Measurements from ENCODE around the gene JMJD1C. TPM values are rescaled to one million over a fixed set of nuclear protein-coding genes. Genes with fewer than 3 reads are reported as not detected.

The JMJD1C gene
- total RNA-seq, 6 experiments from 2014 or later, result 29.6 to 53.3 (median 38.2) TPM

DNA sequence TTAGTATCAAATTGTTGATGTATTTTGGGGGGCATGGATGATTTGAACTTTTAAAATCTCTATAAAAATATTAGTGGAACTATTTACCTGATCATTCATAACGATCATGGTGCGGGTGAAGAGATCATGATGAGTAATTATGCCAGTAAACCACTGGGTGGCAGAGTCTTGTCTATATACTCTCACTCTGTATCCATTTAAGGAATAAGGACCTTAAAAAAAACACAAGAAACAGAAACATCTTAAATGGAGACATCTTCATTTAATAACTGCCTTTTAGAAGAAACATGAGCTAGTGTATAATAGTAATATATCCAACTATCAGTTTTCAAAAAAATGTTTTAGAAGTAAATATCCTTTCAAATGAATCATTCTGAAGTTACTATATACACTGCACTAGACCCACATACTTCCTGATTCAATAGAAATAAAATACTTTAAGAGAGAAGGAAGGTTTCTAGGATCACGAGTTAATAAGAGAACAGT, 248.6 kb downstream of the JMJD1C start:
- H3K36me3 ChIP-seq, result peaks cover 0 to 27% (median 7%) of the 10 kb centered on the region in 4 donors
- H3K4me3 ChIP-seq, result no peak overlapping the region
- intact Hi-C loops (cut with DNase I), result no loop called here
- H3K9me3 ChIP-seq, result no peaks in the 10 kb centered on the region
- DNase-seq (no peak), ATAC-seq (peak; percentile 85 to 93 (median 90))
- no peaks in the 10 kb centered on the region for H3K27me3 ChIP-seq
- H3K4me1 ChIP-seq, result peaks cover 0 to 13% (median 3%) of the 10 kb centered on the region in 4 donors
- H3K27ac ChIP-seq, result no peak overlapping the region
- 0% methylated on average over 3 of the region's 3 CpGs for WGBS (ENCODE audit: insufficient coverage, low coverage, low lambda C conversion rate, missing lambda C conversion rate)
- no peak for TF ChIP-seq POLR2A (IDR thresholded peaks at IDR 0.05)
- TF ChIP-seq, protein P1, sequence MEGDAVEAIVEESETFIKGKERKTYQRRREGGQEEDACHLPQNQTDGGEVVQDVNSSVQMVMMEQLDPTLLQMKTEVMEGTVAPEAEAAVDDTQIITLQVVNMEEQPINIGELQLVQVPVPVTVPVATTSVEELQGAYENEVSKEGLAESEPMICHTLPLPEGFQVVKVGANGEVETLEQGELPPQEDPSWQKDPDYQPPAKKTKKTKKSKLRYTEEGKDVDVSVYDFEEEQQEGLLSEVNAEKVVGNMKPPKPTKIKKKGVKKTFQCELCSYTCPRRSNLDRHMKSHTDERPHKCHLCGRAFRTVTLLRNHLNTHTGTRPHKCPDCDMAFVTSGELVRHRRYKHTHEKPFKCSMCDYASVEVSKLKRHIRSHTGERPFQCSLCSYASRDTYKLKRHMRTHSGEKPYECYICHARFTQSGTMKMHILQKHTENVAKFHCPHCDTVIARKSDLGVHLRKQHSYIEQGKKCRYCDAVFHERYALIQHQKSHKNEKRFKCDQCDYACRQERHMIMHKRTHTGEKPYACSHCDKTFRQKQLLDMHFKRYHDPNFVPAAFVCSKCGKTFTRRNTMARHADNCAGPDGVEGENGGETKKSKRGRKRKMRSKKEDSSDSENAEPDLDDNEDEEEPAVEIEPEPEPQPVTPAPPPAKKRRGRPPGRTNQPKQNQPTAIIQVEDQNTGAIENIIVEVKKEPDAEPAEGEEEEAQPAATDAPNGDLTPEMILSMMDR (IDR thresholded peaks at IDR 0.05), result peak; percentile 63 to 75 (median 70)

DNA sequence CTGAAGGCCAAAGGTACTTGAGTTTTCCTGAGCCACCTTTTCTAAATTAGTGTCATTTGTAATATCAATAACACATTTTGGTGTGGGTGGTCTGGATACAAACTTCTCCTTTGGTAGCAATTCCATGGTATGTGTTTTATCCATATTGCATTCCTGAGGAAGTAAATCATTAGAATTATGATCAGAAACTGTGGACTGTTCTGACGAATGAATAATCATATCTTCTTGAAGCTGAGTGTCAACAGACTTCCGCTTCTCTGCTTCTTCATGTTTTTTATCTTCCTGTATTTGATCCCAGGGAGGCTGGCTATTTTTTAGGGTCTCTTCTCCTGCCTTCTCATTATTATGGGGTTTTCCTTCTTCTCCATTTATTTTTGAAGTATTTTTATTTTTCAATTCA, 251.2 kb downstream of the JMJD1C start:
- peaks cover 0 to 12% (median 4%) of the 10 kb centered on the region in 4 donors for H3K4me1 ChIP-seq
- H3K27ac ChIP-seq, result no peak overlapping the region
- no peak for TF ChIP-seq POLR2A (IDR thresholded peaks at IDR 0.05)
- TF ChIP-seq, protein P1 (IDR thresholded peaks at IDR 0.05), result no peak
- no peaks in the 10 kb centered on the region for H3K27me3 ChIP-seq
- intact Hi-C loops (cut with DNase I), result no loop called here
- WGBS (ENCODE audit: insufficient coverage, low coverage, low lambda C conversion rate, missing lambda C conversion rate), result 50% methylated on average over 2 of the region's 2 CpGs
- DNase-seq (no peak), ATAC-seq (peak in 3 of 4 donors; percentile 10 to 42 (median 31))
- peaks cover 0 to 27% (median 7%) of the 10 kb centered on the region in 4 donors for H3K36me3 ChIP-seq
- no peaks in the 10 kb centered on the region for H3K9me3 ChIP-seq
- H3K4me3 ChIP-seq, result no peak overlapping the region

DNA sequence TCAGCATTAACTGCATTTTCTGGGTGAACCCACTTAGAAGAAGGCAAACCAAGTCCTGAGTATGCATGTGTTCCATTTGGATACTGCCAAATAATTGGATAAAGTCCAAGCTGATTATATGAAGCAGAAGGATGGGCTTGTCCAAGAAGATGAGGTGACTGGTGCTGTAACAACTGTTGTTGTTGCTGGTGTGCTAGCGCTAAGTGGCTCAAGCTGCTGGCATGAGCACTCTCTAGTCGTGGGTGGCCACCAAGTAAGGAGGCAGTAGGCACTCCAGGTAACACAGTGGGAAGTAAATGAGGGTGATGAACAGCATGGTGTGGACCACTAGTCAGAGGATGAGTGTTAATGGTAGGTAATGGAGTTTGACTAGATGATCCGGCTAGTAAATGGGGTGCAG, 252.3 kb downstream of the JMJD1C start:
- H3K4me1 ChIP-seq, result peaks cover 0 to 12% (median 4%) of the 10 kb centered on the region in 4 donors
- peaks cover 0 to 29% (median 9%) of the 10 kb centered on the region in 4 donors for H3K36me3 ChIP-seq
- DNase-seq (no peak), ATAC-seq (peak in 3 of 4 donors; percentile 11 to 37 (median 18))
- H3K9me3 ChIP-seq, result no peaks in the 10 kb centered on the region
- TF ChIP-seq, protein P1 (IDR thresholded peaks at IDR 0.05), result no peak
- TF ChIP-seq POLR2A (IDR thresholded peaks at IDR 0.05), result no peak
- WGBS (ENCODE audit: insufficient coverage, low coverage, low lambda C conversion rate, missing lambda C conversion rate), result 96% methylated on average over 2 of the region's 3 CpGs
- no peak overlapping the region for H3K27ac ChIP-seq
- H3K4me3 ChIP-seq, result no peak overlapping the region
- no peaks in the 10 kb centered on the region for H3K27me3 ChIP-seq
- intact Hi-C loops (cut with DNase I), result no loop called here

DNA sequence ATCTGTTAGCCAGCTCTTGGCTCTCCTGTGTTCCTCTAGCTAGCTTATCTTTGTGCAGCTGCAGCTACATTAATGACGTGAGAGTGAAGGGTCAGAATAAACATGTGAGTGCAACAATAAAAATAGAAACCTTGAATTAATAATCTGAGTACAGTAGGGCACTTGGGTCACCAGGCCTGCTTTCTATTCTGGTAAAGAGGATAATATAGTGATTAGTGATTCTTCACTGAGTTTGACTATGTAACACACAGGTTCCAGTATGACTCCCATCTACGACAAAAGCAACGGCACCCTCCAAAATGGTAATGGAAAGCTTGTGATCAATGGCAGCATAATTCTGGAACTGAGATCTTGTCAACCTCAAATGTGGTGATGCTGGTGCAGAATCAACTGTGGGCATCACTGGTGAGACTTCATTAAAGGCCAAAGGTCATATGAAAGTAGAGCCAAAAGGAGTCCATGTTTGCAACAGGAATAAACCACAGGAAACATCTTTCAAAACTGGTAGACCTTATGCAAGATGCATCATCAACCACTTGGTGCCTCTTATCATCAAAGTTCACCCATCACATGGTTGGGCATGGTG, 255.1 kb downstream of the JMJD1C start:
- intact Hi-C loops (cut with DNase I), result no loop called here
- Histone ChIP-seq H3K36me3 (peaks cover 0 to 44% (median 14%) of the 10 kb centered on the region in 4 donors), H3K4me1 (peaks cover 0 to 8% (median 2%) of the 10 kb centered on the region in 4 donors), H3K9me3 (no peaks in the 10 kb centered on the region), H3K4me3 (no peak overlapping the region), H3K27ac (no peak overlapping the region), H3K27me3 (no peaks in the 10 kb centered on the region)
- no peak for DNase-seq
- TF ChIP-seq POLR2A (IDR thresholded peaks at IDR 0.05), result no peak
- TF ChIP-seq, protein P1 (IDR thresholded peaks at IDR 0.05), result no peak
- WGBS (ENCODE audit: insufficient coverage, low coverage, low lambda C conversion rate, missing lambda C conversion rate), result 44% methylated on average over 3 of the region's 3 CpGs
- ATAC-seq, result no peak
